Smooth muscle cell (in vitro differentiated cells): Measurements from ENCODE around the gene DACT2. TPM values are rescaled to one million over a fixed set of nuclear protein-coding genes. Genes with fewer than 3 reads are reported as not detected.
"Not testable (repeated sequence)": the region's sequence is repeated elsewhere in the genome, so short reads cannot be mapped to it uniquely, and the experiment has no call there.

Experiments used
- DNase-seq: peaks from one replicate; lab custom pipeline; 2025; ENCODE audit not compliant: unreplicated experiment; lab: John Stamatoyannopoulos, UW
- H2AFZ ChIP-seq: fragments of 200-600 bp; sonication (generic); 2 replicates; pipeline ENCODE4 v1.6.0; 2016; ENCODE audit warnings: antibody characterized with exemption, low read depth, mild to moderate bottlenecking
- H3F3A ChIP-seq: fragments of 200-600 bp; sonication (generic); 2 replicates; pipeline ENCODE4 v1.6.0; 2017; ENCODE audit warnings: antibody characterized with exemption, low read depth
- H3K27ac ChIP-seq: fragments of 200-600 bp; sonication (generic); 2 replicates; pipeline ENCODE4 v1.5.1; 2016; ENCODE audit warnings: low read depth, mild to moderate bottlenecking
- H3K27me3 ChIP-seq: fragments of 200-600 bp; sonication (generic); 2 replicates; pipeline ENCODE4 v1.6.1; 2016; ENCODE audit warnings: low read depth, mild to moderate bottlenecking
- H3K36me3 ChIP-seq: fragments of 200-600 bp; sonication (generic); 2 replicates; pipeline ENCODE4 v1.5.1; 2016; ENCODE audit warnings: low read depth
- H3K4me1 ChIP-seq: fragments of 200-600 bp; sonication (generic); 2 replicates; pipeline ENCODE4 v1.5.1; 2016; ENCODE audit warnings: low read depth
- H3K4me2 ChIP-seq: fragments of 200-600 bp; sonication (generic); 2 replicates; pipeline ENCODE4 v1.6.0; 2016; ENCODE audit warnings: mild to moderate bottlenecking
- H3K4me3 ChIP-seq: fragments of 200-600 bp; sonication (generic); 2 replicates; pipeline ENCODE4 v1.5.1; 2016; ENCODE audit warnings: mild to moderate bottlenecking
- H3K79me2 ChIP-seq: fragments of 200-600 bp; sonication (generic); 2 replicates; pipeline ENCODE4 v1.6.0; 2016; ENCODE audit warnings: low read depth, mild to moderate bottlenecking
- H3K9ac ChIP-seq: fragments of 200-600 bp; sonication (generic); 2 replicates; pipeline ENCODE4 v1.6.0; 2016; ENCODE audit warnings: low read depth
- H3K9me3 ChIP-seq: fragments of 200-600 bp; sonication (generic); replicated peaks from 2 replicates; pipeline ENCODE4 v1.5.1; 2016; ENCODE audit warnings: low read depth
- H4K20me1 ChIP-seq: fragments of 200-600 bp; sonication (generic); 2 replicates; pipeline ENCODE4 v1.6.0; 2016; ENCODE audit warnings: low read depth
- CTCF ChIP-seq: fragments of 200-600 bp; sonication (generic); IDR thresholded peaks from 2 replicates; pipeline ENCODE4 v1.5.1; 2017; ENCODE audit warnings: borderline replicate concordance, mild to moderate bottlenecking, antibody characterized with exemption; ENCODE audit not compliant: insufficient read depth, poor library complexity, severe bottlenecking
- WGBS: methylation state at CpG from one replicate; pipeline ENCODE4 v1.1.7; 2016; ENCODE audit warnings: low lambda C conversion rate; 5-methylcytosine and 5-hydroxymethylcytosine counted together
- polyA plus RNA-seq: library from polyadenylated mRNA; unstranded; fragments of >200 nt; fragmentation: Nextera tagmentation; extraction: Ambion mirVana; gene quantifications from 2 replicates; pipeline ENCODE4 v1.2.1, GENCODE V29; 2016
- total RNA-seq: library from RNA; depleted of rRNA; stranded (reverse); fragments of >200 nt; gene quantifications from 2 replicates; pipeline ENCODE4 v1.2.3, GENCODE V29; 2014

DACT2 gene
- total and polyA plus RNA-seq, 2 experiments from 2014 or later = 0.06 to 0.18 TPM

- Histone ChIP-seq H4K20me1 (no peaks in the 10 kb centered on the region), H3K4me3 (no peak overlapping the region), H2AFZ (no peak overlapping the region), H3F3A (no peaks in the 10 kb centered on the region), H3K27ac (no peak overlapping the region), H3K9ac (no peak overlapping the region), H3K79me2 (no peaks in the 10 kb centered on the region), H3K4me1 (peaks cover 16% of the 10 kb centered on the region), H3K27me3 (peaks cover 32% of the 10 kb centered on the region), H3K4me2 (no peak overlapping the region), H3K36me3 (no peaks in the 10 kb centered on the region), H3K9me3 (no peaks in the 10 kb centered on the region)
- DNase-seq = no peak
- WGBS = 83% methylated on average over 5 of the region's 5 CpGs
- TF ChIP-seq CTCF = no peak
Measured at GRCh38 chr6:168315596-168315995, 4.0 kb downstream of the DACT2 start.

GRCh38 chr6:168314948-168315347, 4.6 kb downstream of the DACT2 start:
- no peak overlapping the region for H3K4me3 ChIP-seq
- WGBS = 38% methylated on average over 10 of the region's 10 CpGs
- no peaks in the 10 kb centered on the region for H4K20me1 ChIP-seq
- peak; percentile 14 for TF ChIP-seq CTCF
- H3K36me3 ChIP-seq = no peaks in the 10 kb centered on the region
- no peaks in the 10 kb centered on the region for H3F3A ChIP-seq
- H3K9ac ChIP-seq = no peak overlapping the region
- H3K27me3 ChIP-seq = peaks cover 27% of the 10 kb centered on the region
- peak overlapping the region; percentile 18 for H3K4me2 ChIP-seq
- DNase-seq = no peak
- no peak overlapping the region for H3K27ac ChIP-seq
- H3K79me2 ChIP-seq = no peaks in the 10 kb centered on the region
- no peaks in the 10 kb centered on the region for H3K9me3 ChIP-seq
- no peak overlapping the region for H2AFZ ChIP-seq
- H3K4me1 ChIP-seq = peaks cover 16% of the 10 kb centered on the region

- Histone ChIP-seq H3K4me2 (no peak overlapping the region), H2AFZ (no peak overlapping the region), H4K20me1 (no peaks in the 10 kb centered on the region), H3K4me3 (no peak overlapping the region), H3K79me2 (no peaks in the 10 kb centered on the region), H3F3A (no peaks in the 10 kb centered on the region), H3K36me3 (no peaks in the 10 kb centered on the region), H3K27ac (no peak overlapping the region), H3K9ac (no peak overlapping the region), H3K9me3 (no peaks in the 10 kb centered on the region), H3K4me1 (peaks cover 16% of the 10 kb centered on the region), H3K27me3 (peaks cover 19% of the 10 kb centered on the region)
- WGBS = 84% methylated on average over 12 of the region's 12 CpGs
- DNase-seq = no peak
- TF ChIP-seq CTCF = no peak
Measured at GRCh38 chr6:168314021-168314420, 5.6 kb downstream of the DACT2 start.

GRCh38 chr6:168313431-168314011, 6.1 kb downstream of the DACT2 start:
- Histone ChIP-seq H3K4me1 (peaks cover 16% of the 10 kb centered on the region), H3K9me3 (no peaks in the 10 kb centered on the region), H2AFZ (peak overlapping the region; percentile 4), H3K27me3 (peaks cover 14% of the 10 kb centered on the region), H3K4me3 (no peak overlapping the region), H3K9ac (no peak overlapping the region), H3K36me3 (no peaks in the 10 kb centered on the region), H3K27ac (no peak overlapping the region), H3K4me2 (peak overlapping the region; percentile 65), H3F3A (no peaks in the 10 kb centered on the region), H3K79me2 (no peaks in the 10 kb centered on the region), H4K20me1 (no peaks in the 10 kb centered on the region)
- TF ChIP-seq CTCF = no peak
- 46% methylated on average over 15 of the region's 15 CpGs for WGBS
- DNase-seq = no peak

GRCh38 chr6:168312125-168312507, 7.5 kb downstream of the DACT2 start:
- not testable (repeated sequence) for H3K4me2 ChIP-seq, H3K9ac ChIP-seq, DNase-seq, H2AFZ ChIP-seq, H3K27me3 ChIP-seq, H3K36me3 ChIP-seq, H4K20me1 ChIP-seq, H3K27ac ChIP-seq, H3F3A ChIP-seq, H3K4me3 ChIP-seq, H3K79me2 ChIP-seq, H3K9me3 ChIP-seq
- WGBS = 95% methylated on average over 8 of the region's 8 CpGs
- peaks cover 16% of the 10 kb centered on the region for H3K4me1 ChIP-seq
